Lower lobe of right lung (tissue), 2 donors: ENCODE results near the gene HIVEP2. TPM values are rescaled to one million over a fixed set of nuclear protein-coding genes. Genes with fewer than 3 reads are reported as not detected.
A peak's percentile ranks its signal among the peaks of the same experiment; 100 is the strongest.

Experiments
- ATAC-seq, 2 donors: fragments of 200-7000 bp; cut with Tn5 transposase; one replicate each; pipeline ENCODE4 v1.9.1; 2020 to 2022; ENCODE audit warnings: mild to moderate bottlenecking in 2 of 2, moderate library complexity in 2 of 2
- DNase-seq: peaks from one replicate; pipeline ENCODE4 v3.0.0-alpha.2; 2020
- H3K27ac ChIP-seq: fragments of 200-600 bp; one replicate; pipeline ENCODE4 v1.8.0; 2022
- H3K27me3 ChIP-seq: fragments of 200-600 bp; one replicate; pipeline ENCODE4 v1.8.0; 2022; ENCODE audit warnings: low read depth
- H3K36me3 ChIP-seq: fragments of 200-600 bp; one replicate; pipeline ENCODE4 v1.8.0; 2022; ENCODE audit warnings: mild to moderate bottlenecking
- H3K4me1 ChIP-seq: fragments of 200-600 bp; one replicate; pipeline ENCODE4 v1.8.0; 2022
- H3K4me3 ChIP-seq: fragments of 200-600 bp; one replicate; pipeline ENCODE4 v1.8.0; 2022; ENCODE audit warnings: mild to moderate bottlenecking
- H3K9me3 ChIP-seq: fragments of 200-600 bp; one replicate; pipeline ENCODE4 v1.8.0; 2022
- CTCF ChIP-seq: fragments of 200-600 bp; IDR thresholded peaks from one replicate; pipeline ENCODE4 v1.8.0; 2022; ENCODE audit warnings: antibody characterized with exemption, mild to moderate bottlenecking
- intact Hi-C: fragments of 100-400 bp; cut with DNase I; formaldehyde crosslinking; loops from one replicate; pipeline ENCODE4 v1.11.0; 2022
- total RNA-seq: library from RNA; stranded (reverse); fragmentation: NEBNext Ultra II Directional; extraction: Animal tissue kit (Norgen Biotek cat#: 25700); gene quantifications from one replicate; pipeline ENCODE4 v1.2.1, GENCODE V29; 2021
- donor health status: DM: no; HTN: yes; CAD: no; lungs with severe emphysema.

The HIVEP2 gene
- total RNA-seq, 1 donor from 2014 or later = 13.1 TPM

- intact Hi-C loops = no loop called here
- ATAC-seq = peak; percentile 91 to 93
These were observed 99.1 kb downstream of the HIVEP2 start for GRCh38 chr6:142845624-142846458.

GRCh38 chr6:142845143-142845571 is 99.8 kb downstream of the HIVEP2 start:
- intact Hi-C loops = no loop called here
- peaks cover 63% of the 10 kb centered on the region for H3K4me1 ChIP-seq
- ATAC-seq (peak; percentile 51 to 72), DNase-seq (no peak)
- H3K27ac ChIP-seq = peak overlapping the region; percentile 73
- H3K27me3 ChIP-seq = no peaks in the 10 kb centered on the region
- no peaks in the 10 kb centered on the region for H3K9me3 ChIP-seq
- no peaks in the 10 kb centered on the region for H3K36me3 ChIP-seq
- TF ChIP-seq CTCF = no peak
- peak overlapping the region; percentile 28 for H3K4me3 ChIP-seq

More at GRCh38 chr6:142845624-142846458, 99.1 kb downstream of the HIVEP2 start:
- Histone ChIP-seq H3K27me3 (no peaks in the 10 kb centered on the region), H3K4me1 (peaks cover 63% of the 10 kb centered on the region), H3K27ac (peak overlapping the region; percentile 73), H3K9me3 (no peaks in the 10 kb centered on the region), H3K4me3 (peak overlapping the region; percentile 28), H3K36me3 (no peaks in the 10 kb centered on the region)
- peak; percentile 82 for DNase-seq
- peak; percentile 23 for TF ChIP-seq CTCF

GRCh38 chr6:142844065-142844755 is 100.8 kb downstream of the HIVEP2 start:
- Histone ChIP-seq H3K27me3 (no peaks in the 10 kb centered on the region), H3K36me3 (no peaks in the 10 kb centered on the region), H3K9me3 (no peaks in the 10 kb centered on the region), H3K4me1 (peaks cover 63% of the 10 kb centered on the region), H3K4me3 (peak overlapping the region; percentile 28), H3K27ac (peak overlapping the region; percentile 73)
- no peak for TF ChIP-seq CTCF
- DNase-seq = no peak
- no peak for ATAC-seq
- intact Hi-C loops = no loop called here

- ATAC-seq = no peak
- TF ChIP-seq CTCF = no peak
- Histone ChIP-seq H3K4me3 (no peak overlapping the region), H3K36me3 (no peaks in the 10 kb centered on the region), H3K27me3 (no peaks in the 10 kb centered on the region), H3K4me1 (peaks cover 63% of the 10 kb centered on the region), H3K27ac (peak overlapping the region; percentile 32), H3K9me3 (no peaks in the 10 kb centered on the region)
- intact Hi-C loops = no loop called here
- DNase-seq = no peak
These were observed 101.6 kb downstream of the HIVEP2 start for GRCh38 chr6:142843361-142843760.

- Histone ChIP-seq H3K9me3 (no peaks in the 10 kb centered on the region), H3K36me3 (no peaks in the 10 kb centered on the region), H3K27ac (peak overlapping the region; percentile 32), H3K27me3 (no peaks in the 10 kb centered on the region), H3K4me3 (peak overlapping the region; percentile 12), H3K4me1 (peaks cover 57% of the 10 kb centered on the region)
- TF ChIP-seq CTCF = no peak
- DNase-seq = no peak
- no peak for ATAC-seq
- intact Hi-C loops = no loop called here
These were observed 102.3 kb downstream of the HIVEP2 start for GRCh38 chr6:142842418-142843261.
